Lower leg skin (tissue), 3 donors: Measurements from ENCODE around the gene SELL.

Experiments used
- CTCF ChIP-seq, 3 donors: fragments of 450-650 bp; IDR thresholded peaks; one replicate each; pipeline ENCODE4 v1.5.1; 2016; ENCODE audit warnings: antibody characterized with exemption in 3 of 3, mild to moderate bottlenecking in 3 of 3, moderate library complexity in 2 of 3
- POLR2A ChIP-seq, 2 donors: fragments of 450-650 bp; IDR thresholded peaks; one replicate each; pipeline ENCODE4 v1.6.1; 2016 to 2017; ENCODE audit warnings: antibody characterized with exemption in 2 of 2, mild to moderate bottlenecking in 1 of 2, moderate library complexity in 1 of 2

GRCh38 chr1:169644297-169644696 is 67.1 kb downstream of the SELL start:
- TF ChIP-seq CTCF (IDR thresholded peaks at IDR 0.05) = no peak
- no peak for TF ChIP-seq POLR2A (IDR thresholded peaks at IDR 0.05)
